Activated T-helper 2 cell treated with anti-CD3 and anti-CD28 coated beads, Interferon-gamma antibody, Interleukin-2, Interleukin-4, amounts not matched to agents 10 μg/mL and 5 μg/mL and 100 μg/mL, durations not matched to agents 14 hours and 24 hours and 36 hours (primary cell): ENCODE data around the gene DNER. TPM values are rescaled to one million over a fixed set of nuclear protein-coding genes. Genes with fewer than 3 reads are reported as not detected.

Experiments
- DNase-seq: peaks from one replicate; pipeline ENCODE4 v3.0.0; 2021; ENCODE audit warnings: low spot score
- H3K27ac Mint-ChIP-seq: one replicate; pipeline ENCODE4 v1.8.0; 2021; ENCODE audit warnings: mixed read lengths
- H3K27me3 Mint-ChIP-seq: one replicate; pipeline ENCODE4 v1.8.0; 2021; ENCODE audit warnings: low read depth, mixed read lengths
- H3K36me3 Mint-ChIP-seq: one replicate; pipeline ENCODE4 v1.8.0; 2021; ENCODE audit warnings: low read depth, mixed read lengths
- H3K4me1 Mint-ChIP-seq: one replicate; pipeline ENCODE4 v1.8.0; 2021; ENCODE audit warnings: low read depth, mixed read lengths
- H3K4me3 Mint-ChIP-seq: one replicate; pipeline ENCODE4 v1.8.0; 2021; ENCODE audit warnings: low read depth, mild to moderate bottlenecking, moderate library complexity, mixed read lengths
- H3K9me3 Mint-ChIP-seq: one replicate; pipeline ENCODE4 v1.8.0; 2021; ENCODE audit warnings: mixed read lengths
- intact Hi-C: fragments of 100-400 bp; cut with micrococcal nuclease; formaldehyde crosslinking; loops from one replicate; pipeline ENCODE4 v1.15.1; 2023
- total RNA-seq: library from RNA; stranded (reverse); gene quantifications from 2 replicates; pipeline ENCODE4 v1.2.3, GENCODE V29; 2022

DNER gene
- total RNA-seq, 1 donor from 2014 or later, result not detected

DNA sequence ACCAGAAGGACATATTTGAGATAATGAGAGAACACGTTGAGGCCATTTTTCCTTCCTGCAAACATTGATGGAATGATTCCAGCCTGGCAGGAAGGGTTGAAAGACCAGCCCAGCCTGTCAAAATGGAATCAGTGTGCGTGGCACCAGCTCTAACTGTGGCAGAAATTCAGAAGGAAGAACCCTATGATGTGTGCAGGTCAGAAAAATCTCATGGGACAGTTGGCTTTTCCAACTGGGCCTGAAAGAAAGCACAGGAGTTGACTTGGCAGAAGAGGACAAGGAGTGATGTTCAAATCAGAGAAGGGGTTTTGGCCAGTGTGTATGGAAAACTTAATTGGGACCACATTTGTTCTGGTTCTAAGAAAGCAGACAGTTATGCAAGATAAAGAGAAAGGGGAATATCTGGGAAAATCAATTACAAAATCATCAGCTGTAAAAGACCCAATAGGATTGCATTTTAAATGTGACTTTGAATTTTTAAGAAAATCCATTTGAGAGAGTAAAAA, 250.5 kb downstream of the DNER start:
- no peak overlapping the region for H3K4me3 Mint-ChIP-seq
- H3K27me3 Mint-ChIP-seq, result no peaks in the 10 kb centered on the region
- H3K27ac Mint-ChIP-seq, result no peak overlapping the region
- H3K4me1 Mint-ChIP-seq, result no peaks in the 10 kb centered on the region
- DNase-seq, result no peak
- H3K36me3 Mint-ChIP-seq, result no peaks in the 10 kb centered on the region
- intact Hi-C loops, result no loop called here
- no peaks in the 10 kb centered on the region for H3K9me3 Mint-ChIP-seq

DNA sequence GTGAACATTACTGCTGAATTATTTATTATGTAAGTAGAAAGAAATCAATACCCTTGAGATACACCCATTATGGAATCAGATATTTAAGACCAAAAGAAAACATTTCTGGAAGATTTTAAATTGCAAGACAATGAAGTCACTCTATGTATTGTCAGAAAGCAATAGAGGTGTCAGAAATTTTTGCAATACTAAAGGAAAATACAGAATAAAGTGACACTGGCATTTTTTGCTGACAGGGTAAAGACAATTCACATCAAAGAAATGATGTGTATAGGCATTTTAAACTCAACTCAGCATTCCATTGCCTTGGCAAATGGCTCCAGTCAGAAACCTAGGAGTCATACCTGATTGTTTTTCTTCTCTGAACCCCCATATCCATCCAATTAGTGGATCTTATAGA, 252.2 kb downstream of the DNER start:
- DNase-seq, result no peak
- intact Hi-C loops, result no loop called here
- Mint-ChIP-seq H3K27me3 (no peaks in the 10 kb centered on the region), H3K9me3 (no peaks in the 10 kb centered on the region), H3K36me3 (no peaks in the 10 kb centered on the region), H3K27ac (no peak overlapping the region), H3K4me1 (no peaks in the 10 kb centered on the region), H3K4me3 (no peak overlapping the region)

GRCh38 chr2:229456091-229456490, 258.3 kb downstream of the DNER start:
- H3K4me1 Mint-ChIP-seq, result no peaks in the 10 kb centered on the region
- no peak overlapping the region for H3K4me3 Mint-ChIP-seq
- DNase-seq, result no peak
- no peaks in the 10 kb centered on the region for H3K36me3 Mint-ChIP-seq
- no peaks in the 10 kb centered on the region for H3K27me3 Mint-ChIP-seq
- H3K9me3 Mint-ChIP-seq, result no peaks in the 10 kb centered on the region
- intact Hi-C loops, result no loop called here
- no peak overlapping the region for H3K27ac Mint-ChIP-seq

DNA sequence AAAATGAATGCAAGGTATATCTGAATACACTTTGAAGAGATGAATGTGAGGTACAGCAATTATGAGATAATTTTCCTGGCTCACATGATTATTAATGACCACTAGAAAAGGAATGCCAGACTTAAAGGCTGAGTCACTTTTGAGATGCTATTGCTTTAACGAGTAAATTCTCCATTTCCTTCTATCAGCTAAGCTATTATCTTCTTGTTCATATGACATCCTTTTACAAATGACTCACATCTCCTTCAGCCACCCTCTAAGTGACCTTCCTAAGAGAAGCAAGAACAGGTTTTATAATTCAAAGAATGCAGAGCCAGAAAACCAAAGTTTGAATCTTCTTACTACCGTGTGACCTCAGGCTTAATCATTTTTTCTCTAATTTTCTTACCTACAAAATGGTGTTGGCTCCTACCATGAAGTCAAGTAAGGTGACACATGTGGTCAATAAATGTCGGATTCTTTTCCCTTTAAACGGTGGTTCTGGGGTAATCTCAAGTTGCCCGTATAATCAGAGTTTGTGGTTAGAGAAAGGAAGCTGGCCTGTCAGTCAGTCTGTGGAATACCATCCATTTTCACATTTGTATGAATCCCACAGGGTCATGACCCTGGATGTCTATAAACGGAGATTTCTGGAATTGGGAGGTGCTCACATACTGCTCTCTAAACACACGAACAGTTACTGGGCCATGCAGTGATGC, 259.3 kb downstream of the DNER start:
- Mint-ChIP-seq H3K27me3 (no peaks in the 10 kb centered on the region), H3K36me3 (no peaks in the 10 kb centered on the region), H3K9me3 (no peaks in the 10 kb centered on the region), H3K4me3 (no peak overlapping the region), H3K27ac (no peak overlapping the region), H3K4me1 (no peaks in the 10 kb centered on the region)
- intact Hi-C loops, result no loop called here
- DNase-seq, result no peak

DNA sequence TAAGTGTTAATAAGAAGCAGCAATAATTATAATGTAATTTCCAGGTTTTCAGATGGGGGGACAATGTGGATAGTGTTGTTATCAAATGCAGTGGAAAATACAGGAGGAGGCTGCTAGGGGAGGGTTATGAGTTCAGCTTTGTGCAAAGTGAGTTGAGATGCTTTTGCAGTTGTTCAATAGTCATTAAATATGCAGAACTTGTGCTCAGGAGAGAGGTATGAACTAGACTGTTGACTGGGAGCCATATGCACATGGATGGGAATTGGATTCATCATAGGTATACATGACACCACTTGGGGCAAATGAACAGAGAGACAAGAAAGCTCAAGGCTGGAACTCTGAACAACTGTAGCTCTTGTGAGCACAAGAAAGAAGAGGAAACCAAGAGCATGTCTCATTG, 261.1 kb downstream of the DNER start:
- no peaks in the 10 kb centered on the region for H3K4me1 Mint-ChIP-seq
- no peaks in the 10 kb centered on the region for H3K36me3 Mint-ChIP-seq
- no peaks in the 10 kb centered on the region for H3K27me3 Mint-ChIP-seq
- DNase-seq, result no peak
- H3K4me3 Mint-ChIP-seq, result no peak overlapping the region
- intact Hi-C loops, result no loop called here
- H3K27ac Mint-ChIP-seq, result no peak overlapping the region
- no peaks in the 10 kb centered on the region for H3K9me3 Mint-ChIP-seq

DNA sequence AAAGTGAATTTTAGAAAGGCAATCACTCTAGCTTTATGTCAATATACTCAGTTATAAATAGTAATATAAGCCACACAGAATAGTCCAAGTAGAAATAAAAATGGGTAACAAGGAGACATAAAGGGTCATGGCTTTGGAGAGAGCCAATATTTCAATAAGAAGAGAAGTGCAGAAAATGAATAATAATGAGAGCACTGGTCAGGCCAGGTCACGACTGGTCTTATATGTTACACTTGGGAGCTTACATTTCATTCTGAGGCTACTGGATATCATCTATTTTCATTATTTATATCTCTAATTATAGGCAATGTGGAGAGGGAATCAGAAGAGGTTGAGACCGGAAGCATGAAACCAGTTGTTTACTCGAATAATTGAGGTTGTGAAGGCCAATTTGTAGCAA, 262.5 kb downstream of the DNER start:
- H3K27ac Mint-ChIP-seq, result no peak overlapping the region
- no peaks in the 10 kb centered on the region for H3K36me3 Mint-ChIP-seq
- no peak overlapping the region for H3K4me3 Mint-ChIP-seq
- DNase-seq, result no peak
- intact Hi-C loops, result no loop called here
- no peaks in the 10 kb centered on the region for H3K27me3 Mint-ChIP-seq
- no peaks in the 10 kb centered on the region for H3K4me1 Mint-ChIP-seq
- no peaks in the 10 kb centered on the region for H3K9me3 Mint-ChIP-seq

- H3K4me3 Mint-ChIP-seq, result no peak overlapping the region
- H3K27me3 Mint-ChIP-seq, result no peaks in the 10 kb centered on the region
- intact Hi-C loops, result no loop called here
- H3K36me3 Mint-ChIP-seq, result no peaks in the 10 kb centered on the region
- no peaks in the 10 kb centered on the region for H3K4me1 Mint-ChIP-seq
- H3K27ac Mint-ChIP-seq, result no peak overlapping the region
- no peaks in the 10 kb centered on the region for H3K9me3 Mint-ChIP-seq
- DNase-seq, result no peak
These were observed 267.1 kb downstream of the DNER start for GRCh38 chr2:229447227-229447626.

DNA sequence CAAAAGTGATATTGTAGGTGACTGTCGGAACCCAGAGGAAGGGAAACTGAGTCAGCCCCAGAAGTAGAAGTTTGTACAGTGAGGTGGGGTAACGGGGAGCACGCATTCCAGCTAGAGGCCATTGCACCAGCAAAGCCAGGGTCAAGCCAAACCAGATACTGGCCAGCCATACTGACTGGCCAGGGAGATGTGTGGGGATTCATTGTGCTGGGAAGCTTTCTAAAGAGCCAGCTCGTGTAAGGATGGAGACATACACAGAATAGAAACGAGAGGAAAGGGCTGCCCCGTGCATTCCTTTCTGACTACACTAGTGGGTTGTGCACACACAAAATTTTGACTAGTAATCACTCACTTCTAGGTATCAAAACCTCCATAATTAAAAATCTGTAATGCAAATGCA, 268.0 kb downstream of the DNER start:
- Mint-ChIP-seq H3K4me3 (no peak overlapping the region), H3K27ac (no peak overlapping the region), H3K9me3 (no peaks in the 10 kb centered on the region), H3K4me1 (no peaks in the 10 kb centered on the region), H3K27me3 (no peaks in the 10 kb centered on the region), H3K36me3 (no peaks in the 10 kb centered on the region)
- no peak for DNase-seq
- intact Hi-C loops, result no loop called here

DNA sequence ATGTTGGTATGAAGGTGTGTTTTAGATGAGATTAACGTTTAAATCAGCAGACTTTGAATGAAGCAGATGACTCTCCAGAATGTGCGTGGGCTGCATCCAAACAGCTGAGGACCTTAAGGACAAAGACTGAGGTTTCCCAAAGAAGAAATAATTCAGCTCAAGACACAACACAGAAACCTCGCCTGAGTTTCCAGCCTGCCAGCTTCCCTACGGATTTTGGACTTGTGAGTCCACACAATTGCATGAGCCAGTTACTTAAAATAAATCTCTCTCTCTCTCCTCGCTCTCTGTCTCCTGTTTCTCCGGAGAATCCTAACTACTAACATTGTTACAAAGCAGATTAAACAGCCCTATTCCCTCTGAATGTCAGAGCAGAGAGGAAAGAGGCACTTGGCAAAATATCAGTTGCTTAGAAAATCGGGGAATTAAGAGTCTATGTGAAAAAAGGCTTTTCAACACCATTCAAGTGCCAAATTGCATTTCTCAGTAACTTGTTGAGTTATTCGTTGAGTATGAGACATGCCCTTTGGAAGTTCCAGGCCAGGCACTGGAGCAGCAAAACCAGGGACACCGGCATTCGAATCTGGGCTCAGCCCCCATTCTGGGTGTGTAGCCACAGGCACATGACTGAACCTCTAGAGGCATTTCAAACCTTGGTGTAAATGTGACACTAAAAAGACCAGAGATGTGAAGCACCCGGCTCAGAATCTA, 268.7 kb downstream of the DNER start:
- Mint-ChIP-seq H3K36me3 (no peaks in the 10 kb centered on the region), H3K4me3 (no peak overlapping the region), H3K27ac (no peak overlapping the region), H3K27me3 (no peaks in the 10 kb centered on the region), H3K4me1 (no peaks in the 10 kb centered on the region), H3K9me3 (no peaks in the 10 kb centered on the region)
- intact Hi-C loops, result no loop called here
- no peak for DNase-seq

DNA sequence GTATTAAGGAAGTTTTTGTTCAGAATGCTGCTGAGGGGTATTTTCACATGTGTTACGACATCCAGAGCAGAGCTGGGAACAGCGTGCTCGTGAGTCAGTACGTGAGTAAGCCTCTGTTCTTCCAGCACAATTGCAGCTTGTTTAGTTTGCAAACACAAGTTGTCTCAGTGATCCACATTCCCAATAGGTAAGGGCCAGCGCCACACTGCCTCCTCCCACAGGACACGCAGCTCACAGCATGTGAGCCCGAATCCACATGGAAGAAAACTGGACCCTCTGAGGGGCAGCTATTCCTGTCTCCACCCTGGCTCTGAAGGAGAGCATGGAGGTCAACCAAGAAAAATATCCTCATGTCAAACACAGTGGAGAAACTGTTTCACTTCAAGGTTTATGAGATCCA, 269.3 kb downstream of the DNER start:
- Mint-ChIP-seq H3K27ac (no peak overlapping the region), H3K36me3 (no peaks in the 10 kb centered on the region), H3K27me3 (no peaks in the 10 kb centered on the region), H3K4me1 (no peaks in the 10 kb centered on the region), H3K9me3 (no peaks in the 10 kb centered on the region), H3K4me3 (no peak overlapping the region)
- intact Hi-C loops, result no loop called here
- DNase-seq, result no peak

- Mint-ChIP-seq H3K9me3 (no peaks in the 10 kb centered on the region), H3K4me1 (no peaks in the 10 kb centered on the region), H3K36me3 (no peaks in the 10 kb centered on the region), H3K4me3 (no peak overlapping the region), H3K27ac (no peak overlapping the region), H3K27me3 (no peaks in the 10 kb centered on the region)
- intact Hi-C loops, result no loop called here
- DNase-seq, result no peak
These were observed 270.6 kb downstream of the DNER start for GRCh38 chr2:229443546-229444268.

DNA sequence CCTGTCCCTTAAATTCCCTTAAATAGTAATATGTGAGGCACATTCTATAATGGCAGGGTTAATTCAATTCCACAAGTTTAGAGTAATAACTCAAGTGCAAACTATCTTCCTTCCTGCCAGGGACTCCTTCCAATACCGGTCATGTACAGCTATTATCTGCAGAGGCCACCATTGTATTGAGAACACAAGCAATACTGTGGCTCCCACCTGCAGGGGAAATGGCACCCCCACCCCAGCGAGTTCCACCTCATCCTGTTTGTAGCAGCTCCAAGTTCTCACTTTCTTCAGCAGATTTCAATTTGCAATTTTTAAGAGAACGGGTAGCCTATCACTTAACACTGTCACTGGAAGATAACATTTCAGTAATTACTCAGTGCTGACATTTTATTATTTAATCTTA, 271.2 kb downstream of the DNER start:
- intact Hi-C loops, result no loop called here
- no peaks in the 10 kb centered on the region for H3K9me3 Mint-ChIP-seq
- no peaks in the 10 kb centered on the region for H3K36me3 Mint-ChIP-seq
- no peak overlapping the region for H3K4me3 Mint-ChIP-seq
- H3K27ac Mint-ChIP-seq, result no peak overlapping the region
- H3K4me1 Mint-ChIP-seq, result no peaks in the 10 kb centered on the region
- DNase-seq, result no peak
- no peaks in the 10 kb centered on the region for H3K27me3 Mint-ChIP-seq
